ENCODE results near the gene IKZF2. TPM values are rescaled to one million over a fixed set of nuclear protein-coding genes. Genes with fewer than 3 reads are reported as not detected.

The IKZF2 gene
- total RNA-seq, 1 experiment from 2014 or later, result 0.44 TPM

DNA sequence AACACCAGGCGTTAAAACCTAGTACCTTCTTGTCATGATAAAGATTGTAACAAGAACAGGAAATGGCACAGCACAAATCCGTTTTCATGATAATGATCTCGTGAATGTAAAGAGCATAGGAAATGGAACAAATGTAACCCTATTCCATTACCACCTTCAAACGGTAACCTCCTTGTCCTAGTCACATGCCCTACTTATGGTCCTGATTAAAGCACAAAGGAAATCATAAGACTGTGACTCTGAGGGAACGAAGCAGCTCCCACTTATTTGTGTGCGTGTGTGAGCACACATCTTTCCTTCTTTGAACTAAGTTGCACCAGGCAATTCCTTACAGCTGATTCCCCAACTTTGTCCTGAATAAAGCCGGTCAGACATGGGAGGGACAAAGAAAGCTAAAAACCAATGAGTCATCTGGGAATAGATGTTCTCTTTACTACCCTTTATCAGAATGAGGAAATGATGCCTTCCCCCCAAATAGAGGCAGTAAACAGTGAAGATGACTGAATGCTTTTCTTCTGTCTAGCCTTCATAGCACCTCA, 192.6 kb downstream of the IKZF2 start:
- in situ Hi-C loops (cut with HindIII; ENCODE audit: low pct_unique_long_range_greater_than_20kb, low sequenced_read_pairs), result no loop called here
- H3K27ac ChIP-seq (ENCODE audit: low read length), result no peak overlapping the region
- H3K4me3 ChIP-seq (ENCODE audit: low read depth in 2 of 2, low read length in 2 of 2), result no peak overlapping the region
- H3K36me3 ChIP-seq (ENCODE audit: control insufficient read depth, insufficient read depth, low read length), result no peaks in the 10 kb centered on the region
- no TSS peak for BruUV-seq (replicated peaks)
- ATAC-seq (no peak), DNase-seq (ENCODE audit: low read depth, low spot score) (no peak)
- TF ChIP-seq, protein P1, sequence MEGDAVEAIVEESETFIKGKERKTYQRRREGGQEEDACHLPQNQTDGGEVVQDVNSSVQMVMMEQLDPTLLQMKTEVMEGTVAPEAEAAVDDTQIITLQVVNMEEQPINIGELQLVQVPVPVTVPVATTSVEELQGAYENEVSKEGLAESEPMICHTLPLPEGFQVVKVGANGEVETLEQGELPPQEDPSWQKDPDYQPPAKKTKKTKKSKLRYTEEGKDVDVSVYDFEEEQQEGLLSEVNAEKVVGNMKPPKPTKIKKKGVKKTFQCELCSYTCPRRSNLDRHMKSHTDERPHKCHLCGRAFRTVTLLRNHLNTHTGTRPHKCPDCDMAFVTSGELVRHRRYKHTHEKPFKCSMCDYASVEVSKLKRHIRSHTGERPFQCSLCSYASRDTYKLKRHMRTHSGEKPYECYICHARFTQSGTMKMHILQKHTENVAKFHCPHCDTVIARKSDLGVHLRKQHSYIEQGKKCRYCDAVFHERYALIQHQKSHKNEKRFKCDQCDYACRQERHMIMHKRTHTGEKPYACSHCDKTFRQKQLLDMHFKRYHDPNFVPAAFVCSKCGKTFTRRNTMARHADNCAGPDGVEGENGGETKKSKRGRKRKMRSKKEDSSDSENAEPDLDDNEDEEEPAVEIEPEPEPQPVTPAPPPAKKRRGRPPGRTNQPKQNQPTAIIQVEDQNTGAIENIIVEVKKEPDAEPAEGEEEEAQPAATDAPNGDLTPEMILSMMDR (IDR thresholded peaks at IDR 0.05), result no peak
- no peak for TF ChIP-seq TCF7L2 (IDR thresholded peaks at IDR 0.05; ENCODE audit: low read depth, low read length)
- TF ChIP-seq, protein P2, sequence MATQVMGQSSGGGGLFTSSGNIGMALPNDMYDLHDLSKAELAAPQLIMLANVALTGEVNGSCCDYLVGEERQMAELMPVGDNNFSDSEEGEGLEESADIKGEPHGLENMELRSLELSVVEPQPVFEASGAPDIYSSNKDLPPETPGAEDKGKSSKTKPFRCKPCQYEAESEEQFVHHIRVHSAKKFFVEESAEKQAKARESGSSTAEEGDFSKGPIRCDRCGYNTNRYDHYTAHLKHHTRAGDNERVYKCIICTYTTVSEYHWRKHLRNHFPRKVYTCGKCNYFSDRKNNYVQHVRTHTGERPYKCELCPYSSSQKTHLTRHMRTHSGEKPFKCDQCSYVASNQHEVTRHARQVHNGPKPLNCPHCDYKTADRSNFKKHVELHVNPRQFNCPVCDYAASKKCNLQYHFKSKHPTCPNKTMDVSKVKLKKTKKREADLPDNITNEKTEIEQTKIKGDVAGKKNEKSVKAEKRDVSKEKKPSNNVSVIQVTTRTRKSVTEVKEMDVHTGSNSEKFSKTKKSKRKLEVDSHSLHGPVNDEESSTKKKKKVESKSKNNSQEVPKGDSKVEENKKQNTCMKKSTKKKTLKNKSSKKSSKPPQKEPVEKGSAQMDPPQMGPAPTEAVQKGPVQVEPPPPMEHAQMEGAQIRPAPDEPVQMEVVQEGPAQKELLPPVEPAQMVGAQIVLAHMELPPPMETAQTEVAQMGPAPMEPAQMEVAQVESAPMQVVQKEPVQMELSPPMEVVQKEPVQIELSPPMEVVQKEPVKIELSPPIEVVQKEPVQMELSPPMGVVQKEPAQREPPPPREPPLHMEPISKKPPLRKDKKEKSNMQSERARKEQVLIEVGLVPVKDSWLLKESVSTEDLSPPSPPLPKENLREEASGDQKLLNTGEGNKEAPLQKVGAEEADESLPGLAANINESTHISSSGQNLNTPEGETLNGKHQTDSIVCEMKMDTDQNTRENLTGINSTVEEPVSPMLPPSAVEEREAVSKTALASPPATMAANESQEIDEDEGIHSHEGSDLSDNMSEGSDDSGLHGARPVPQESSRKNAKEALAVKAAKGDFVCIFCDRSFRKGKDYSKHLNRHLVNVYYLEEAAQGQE (IDR thresholded peaks at IDR 0.05; ENCODE audit: insufficient read depth in 1 of 2, low read depth in 2 of 2, low read length in 1 of 2), result no peak
- no peak for TF ChIP-seq POLR2AphosphoS5 (IDR thresholded peaks at IDR 0.05; ENCODE audit: low read depth, low read length)
- TF ChIP-seq SIN3A (IDR thresholded peaks at IDR 0.05; ENCODE audit: borderline replicate concordance, insufficient read depth, low read depth, low read length), result no peak
- no peaks in the 10 kb centered on the region for H3K4me1 ChIP-seq (ENCODE audit: control insufficient read depth, insufficient read depth, low read length)
- no peaks in the 10 kb centered on the region for H3K9me3 ChIP-seq (ENCODE audit: control insufficient read depth, insufficient read depth, low read depth, low read length)
- CTCF ChIA-PET, result no interaction called here
- intact Hi-C loops (cut with micrococcal nuclease; ENCODE audit: unreplicated experiment), result no loop called here
- no peaks in the 10 kb centered on the region for H3K27me3 ChIP-seq (ENCODE audit: control insufficient read depth, insufficient read depth, low read length)
- POLR2A ChIA-PET, result no interaction called here

DNA sequence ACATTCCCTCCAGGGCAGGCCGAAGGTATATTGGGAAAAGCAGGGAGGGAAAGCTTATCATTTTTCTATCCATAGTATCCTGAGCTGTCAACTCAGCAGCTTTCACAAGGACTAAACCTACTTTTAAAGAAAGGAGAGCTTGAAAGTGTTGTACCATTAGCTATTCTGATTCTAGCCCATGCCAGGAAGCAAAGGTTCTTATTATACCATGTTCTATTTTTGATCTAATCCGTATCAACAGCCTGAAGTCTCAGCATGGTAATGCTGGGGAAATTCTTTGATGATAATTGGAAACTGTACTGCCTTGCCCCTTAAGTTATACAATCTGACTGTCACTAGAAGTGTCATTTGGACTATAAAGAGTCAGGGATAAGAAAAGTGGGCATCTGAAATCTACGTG, 193.3 kb downstream of the IKZF2 start:
- Histone ChIP-seq H3K36me3 (ENCODE audit: control insufficient read depth, insufficient read depth, low read length) (no peaks in the 10 kb centered on the region), H3K9me3 (ENCODE audit: control insufficient read depth, insufficient read depth, low read depth, low read length) (no peaks in the 10 kb centered on the region), H3K4me3 (ENCODE audit: low read depth in 2 of 2, low read length in 2 of 2) (no peak overlapping the region), H3K27ac (ENCODE audit: low read length) (no peak overlapping the region), H3K4me1 (ENCODE audit: control insufficient read depth, insufficient read depth, low read length) (no peaks in the 10 kb centered on the region), H3K27me3 (ENCODE audit: control insufficient read depth, insufficient read depth, low read length) (no peaks in the 10 kb centered on the region)
- ChIA-PET CTCF (no interaction called here), POLR2A (no interaction called here)
- in situ Hi-C loops (cut with HindIII; ENCODE audit: low pct_unique_long_range_greater_than_20kb, low sequenced_read_pairs), result no loop called here
- BruUV-seq (replicated peaks), result no TSS peak
- intact Hi-C loops (cut with micrococcal nuclease; ENCODE audit: unreplicated experiment), result no loop called here
- no peak for ATAC-seq
- DNase-seq (ENCODE audit: low read depth, low spot score), result no peak
- TF ChIP-seq POLR2AphosphoS5 (IDR thresholded peaks at IDR 0.05; ENCODE audit: low read depth, low read length), result no peak
- TF ChIP-seq, protein P1 (IDR thresholded peaks at IDR 0.05), result no peak
- TF ChIP-seq TCF7L2 (IDR thresholded peaks at IDR 0.05; ENCODE audit: low read depth, low read length), result no peak
- TF ChIP-seq SIN3A (IDR thresholded peaks at IDR 0.05; ENCODE audit: borderline replicate concordance, insufficient read depth, low read depth, low read length), result no peak
- TF ChIP-seq, protein P2 (IDR thresholded peaks at IDR 0.05; ENCODE audit: insufficient read depth in 1 of 2, low read depth in 2 of 2, low read length in 1 of 2), result no peak
